H9 (cell line): Measurements from ENCODE around the gene PDE1C. TPM values are rescaled to one million over a fixed set of nuclear protein-coding genes. Genes with fewer than 3 reads are reported as not detected.

Experiments used
- DNase-seq: peaks from one replicate; pipeline ENCODE4 v3.0.0-alpha.2; 2017
- H2AFZ ChIP-seq: one replicate; pipeline ENCODE4 v1.6.1; 2013; ENCODE audit warnings: mild to moderate bottlenecking, low read length, control low read depth, moderate library complexity
- H2AK5ac ChIP-seq: 2 replicates; pipeline ENCODE4 v1.6.1; 2013; ENCODE audit warnings: low read length, control low read depth, mixed read lengths; ENCODE audit not compliant: insufficient read length
- H2BK120ac ChIP-seq: one replicate; pipeline ENCODE4 v1.6.1; 2013; ENCODE audit warnings: low read depth, mild to moderate bottlenecking, low read length, control low read depth, inconsistent platforms; ENCODE audit not compliant: poor library complexity, severe bottlenecking
- H2BK12ac ChIP-seq: 2 replicates; pipeline ENCODE4 v1.6.1; 2013; ENCODE audit warnings: low read length, control low read depth, mixed read lengths, low read depth; ENCODE audit not compliant: insufficient read length
- H2BK15ac ChIP-seq: 2 replicates; pipeline ENCODE4 v1.6.1; 2013; ENCODE audit warnings: low read depth, low read length, control low read depth
- H2BK20ac ChIP-seq: one replicate; pipeline ENCODE4 v1.6.1; 2013; ENCODE audit warnings: low read depth, mild to moderate bottlenecking, low read length, control low read depth, inconsistent platforms; ENCODE audit not compliant: poor library complexity, severe bottlenecking
- H2BK5ac ChIP-seq: 2 replicates; pipeline ENCODE4 v1.6.1; 2013; ENCODE audit warnings: low read length, control low read depth, mixed read lengths; ENCODE audit not compliant: insufficient read length
- H3K14ac ChIP-seq: 2 replicates; pipeline ENCODE4 v1.6.1; 2013; ENCODE audit warnings: low read length, control low read depth; ENCODE audit not compliant: insufficient read depth
- H3K18ac ChIP-seq: 2 replicates; pipeline ENCODE4 v1.6.1; 2013; ENCODE audit warnings: low read depth, mild to moderate bottlenecking, mixed read lengths, low read length, control low read depth; ENCODE audit not compliant: insufficient read length
- H3K23ac ChIP-seq: 2 replicates; pipeline ENCODE4 v1.6.1; 2013; ENCODE audit warnings: low read length, control low read depth, mixed read lengths, low read depth; ENCODE audit not compliant: insufficient read length
- H3K23me2 ChIP-seq: 2 replicates; pipeline ENCODE4 v1.6.1; 2013; ENCODE audit warnings: low read depth, mild to moderate bottlenecking, mixed read lengths, low read length, control low read depth; ENCODE audit not compliant: insufficient read length, poor library complexity, severe bottlenecking
- H3K27ac ChIP-seq: 2 replicates; pipeline ENCODE4 v1.5.1; 2013; ENCODE audit warnings: low read length, control low read depth, mixed read lengths, low read depth; ENCODE audit not compliant: insufficient read length
- H3K27me3 ChIP-seq: 2 replicates; pipeline ENCODE4 v1.6.1; 2013; ENCODE audit warnings: low read length, control low read depth, inconsistent platforms; ENCODE audit not compliant: insufficient read depth
- H3K4ac ChIP-seq: 2 replicates; pipeline ENCODE4 v1.6.1; 2013; ENCODE audit warnings: low read depth, mild to moderate bottlenecking, control low read depth, inconsistent platforms, low read length, moderate library complexity
- H3K4me1 ChIP-seq: 2 replicates; pipeline ENCODE4 v1.6.1; 2013; ENCODE audit warnings: low read length, control low read depth, inconsistent platforms; ENCODE audit not compliant: insufficient read depth
- H3K4me2 ChIP-seq: 2 replicates; pipeline ENCODE4 v1.6.1; 2013; ENCODE audit warnings: low read length, control low read depth, mixed read lengths; ENCODE audit not compliant: insufficient read length, insufficient read depth
- H3K56ac ChIP-seq: 2 replicates; pipeline ENCODE4 v1.6.1; 2013; ENCODE audit warnings: low read depth, mild to moderate bottlenecking, mixed read lengths, low read length, control low read depth; ENCODE audit not compliant: insufficient read length
- H3K79me1 ChIP-seq: 2 replicates; pipeline ENCODE4 v1.6.1; 2013; ENCODE audit warnings: low read depth, mild to moderate bottlenecking, moderate library complexity, low read length, control low read depth, inconsistent platforms; ENCODE audit not compliant: insufficient read depth, poor library complexity, severe bottlenecking
- H3K79me2 ChIP-seq: 2 replicates; pipeline ENCODE4 v1.6.1; 2013; ENCODE audit warnings: low read length, control low read depth, inconsistent platforms; ENCODE audit not compliant: insufficient read depth
- H3K9ac ChIP-seq: 2 replicates; pipeline ENCODE4 v1.6.1; 2013; ENCODE audit warnings: low read length, control low read depth, mixed read lengths; ENCODE audit not compliant: insufficient read length; ENCODE audit errors: extremely low read depth
- H3K9me3 ChIP-seq: one replicate; pipeline ENCODE4 v1.6.1; 2013; ENCODE audit warnings: low read depth, low read length, inconsistent platforms; ENCODE audit not compliant: control insufficient read depth
- H3T11ph ChIP-seq: one replicate; pipeline ENCODE4 v1.6.1; 2013; ENCODE audit warnings: mild to moderate bottlenecking, low read length, control low read depth, inconsistent platforms
- H4K20me1 ChIP-seq: one replicate; pipeline ENCODE4 v1.6.1; 2013; ENCODE audit not compliant: control insufficient read depth, insufficient read length, insufficient read depth
- H4K5ac ChIP-seq: 2 replicates; pipeline ENCODE4 v1.6.1; 2013; ENCODE audit warnings: low read depth, mild to moderate bottlenecking, mixed read lengths, low read length, control low read depth; ENCODE audit not compliant: insufficient read length
- H4K8ac ChIP-seq: replicated peaks from 2 replicates; pipeline ENCODE4 v1.6.1; 2013; ENCODE audit warnings: low read length, control low read depth, mixed read lengths, low read depth; ENCODE audit not compliant: insufficient read length
- H4K91ac ChIP-seq: 2 replicates; pipeline ENCODE4 v1.6.1; 2013; ENCODE audit warnings: low read depth, mild to moderate bottlenecking, moderate library complexity, mixed read lengths, low read length, control low read depth; ENCODE audit not compliant: insufficient read length
- H3K27ac Mint-ChIP-seq, 3 experiments: 2 replicates in 2 of 3; 3 replicates in 1 of 3; pipeline ENCODE4 v1.8.0; 2020 to 2021; ENCODE audit warnings: mixed read lengths in 3 of 3, mild to moderate bottlenecking in 1 of 3, moderate library complexity in 1 of 3
- H3K27me3 Mint-ChIP-seq: 2 replicates; pipeline ENCODE4 v1.8.0; 2021; ENCODE audit warnings: low read depth, mild to moderate bottlenecking, moderate library complexity, mixed read lengths
- H3K36me3 Mint-ChIP-seq, 3 experiments: 2 replicates in 2 of 3; 3 replicates in 1 of 3; pipeline ENCODE4 v1.8.0; 2020 to 2021; ENCODE audit warnings: low read depth in 3 of 3, mixed read lengths in 3 of 3; ENCODE audit not compliant: insufficient read depth in 1 of 3
- H3K4me1 Mint-ChIP-seq, 2 experiments: 2 replicates each; pipeline ENCODE4 v1.8.0; 2020; ENCODE audit warnings: mixed read lengths in 2 of 2
- H3K4me3 Mint-ChIP-seq, 2 experiments: 2 replicates in 1 of 2; 3 replicates in 1 of 2; pipeline ENCODE4 v1.8.0; 2020 to 2021; ENCODE audit warnings: mild to moderate bottlenecking in 2 of 2, mixed read lengths in 2 of 2, moderate library complexity in 1 of 2
- H3K9me3 Mint-ChIP-seq, 2 experiments: 2 replicates in 1 of 2; 3 replicates in 1 of 2; pipeline ENCODE4 v1.8.0; 2020; ENCODE audit warnings: mild to moderate bottlenecking in 2 of 2, mixed read lengths in 2 of 2, moderate library complexity in 1 of 2
- WGBS: extraction: QIAGEN DNeasy Blood & Tissue Kit; methylation state at CpG from one replicate; pipeline ENCODE4 v1.1.7; 2013; ENCODE audit warnings: missing lambda C conversion rate, low lambda C conversion rate, mixed read lengths; ENCODE audit not compliant: insufficient read length; ENCODE audit errors: extremely low coverage; 5-methylcytosine and 5-hydroxymethylcytosine counted together
- total RNA-seq: library from RNA; stranded (reverse); gene quantifications from 2 replicates; pipeline ENCODE4 v1.2.1, GENCODE V29; 2021
- TF ChIP-seq, protein P1 (sequence below): fragments of 200-600 bp; sonication (generic); conservative IDR thresholded peaks from 3 replicates; pipeline ENCODE4 v1.8.0; 2021; ENCODE audit warnings: antibody characterized with exemption, mild to moderate bottlenecking

The PDE1C gene
- total RNA-seq, 1 experiment from 2014 or later = 0.17 TPM

DNA sequence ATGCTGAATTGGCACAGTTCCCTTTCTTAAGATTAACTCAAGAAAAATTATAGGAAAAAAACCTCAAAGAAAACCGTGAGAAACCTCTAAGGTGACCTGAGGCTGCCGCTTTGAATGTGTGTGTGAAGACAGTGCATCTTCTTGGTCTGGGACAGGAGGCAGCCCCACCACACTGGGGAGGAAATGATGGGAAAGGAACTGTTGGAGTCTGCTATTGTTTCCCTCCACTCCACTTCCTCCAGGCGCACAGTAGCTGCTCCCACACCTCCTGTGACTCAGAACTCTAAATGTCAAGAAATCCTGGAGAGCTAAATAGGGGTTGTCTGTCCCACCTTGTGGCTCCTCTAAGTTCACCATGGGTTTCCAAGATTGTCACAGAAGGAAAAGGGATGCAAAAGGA lies 179.4 kb downstream of the PDE1C start:
- no peak for DNase-seq
- Histone ChIP-seq H2BK120ac (no peak overlapping the region), H3K27me3 (no peaks in the 10 kb centered on the region), H3K23ac (no peak overlapping the region), H3K9me3 (no peaks in the 10 kb centered on the region), H3K23me2 (no peaks in the 10 kb centered on the region), H3K4me2 (no peak overlapping the region), H3K79me1 (no peaks in the 10 kb centered on the region), H3K9ac (no peak overlapping the region), H3K4me1 (no peaks in the 10 kb centered on the region), H2AK5ac (no peak overlapping the region), H3K14ac (no peak overlapping the region), H3K79me2 (no peaks in the 10 kb centered on the region), H3K56ac (no peak overlapping the region), H4K91ac (no peak overlapping the region), H3T11ph (no peak overlapping the region), H4K5ac (no peak overlapping the region), H2BK20ac (no peak overlapping the region), H4K8ac (no peak overlapping the region), H3K18ac (no peak overlapping the region), H2BK5ac (no peak overlapping the region), H3K4ac (no peak overlapping the region), H3K27ac (no peak overlapping the region), H2BK12ac (no peak overlapping the region), H2BK15ac (no peak overlapping the region), H4K20me1 (no peaks in the 10 kb centered on the region), H2AFZ (no peak overlapping the region)
- TF ChIP-seq, protein P1, sequence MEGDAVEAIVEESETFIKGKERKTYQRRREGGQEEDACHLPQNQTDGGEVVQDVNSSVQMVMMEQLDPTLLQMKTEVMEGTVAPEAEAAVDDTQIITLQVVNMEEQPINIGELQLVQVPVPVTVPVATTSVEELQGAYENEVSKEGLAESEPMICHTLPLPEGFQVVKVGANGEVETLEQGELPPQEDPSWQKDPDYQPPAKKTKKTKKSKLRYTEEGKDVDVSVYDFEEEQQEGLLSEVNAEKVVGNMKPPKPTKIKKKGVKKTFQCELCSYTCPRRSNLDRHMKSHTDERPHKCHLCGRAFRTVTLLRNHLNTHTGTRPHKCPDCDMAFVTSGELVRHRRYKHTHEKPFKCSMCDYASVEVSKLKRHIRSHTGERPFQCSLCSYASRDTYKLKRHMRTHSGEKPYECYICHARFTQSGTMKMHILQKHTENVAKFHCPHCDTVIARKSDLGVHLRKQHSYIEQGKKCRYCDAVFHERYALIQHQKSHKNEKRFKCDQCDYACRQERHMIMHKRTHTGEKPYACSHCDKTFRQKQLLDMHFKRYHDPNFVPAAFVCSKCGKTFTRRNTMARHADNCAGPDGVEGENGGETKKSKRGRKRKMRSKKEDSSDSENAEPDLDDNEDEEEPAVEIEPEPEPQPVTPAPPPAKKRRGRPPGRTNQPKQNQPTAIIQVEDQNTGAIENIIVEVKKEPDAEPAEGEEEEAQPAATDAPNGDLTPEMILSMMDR = no peak
- H3K27ac Mint-ChIP-seq = no peak overlapping the region
- no CpG with 5 or more reads among the region's 3 CpGs for WGBS
- peaks cover 7 to 9% of the 10 kb centered on the region in 2 experiments for H3K4me1 Mint-ChIP-seq
- H3K4me3 Mint-ChIP-seq = no peak overlapping the region
- peaks cover 5% of the 10 kb centered on the region; the same call in 1 of the 2 replicates for H3K27me3 Mint-ChIP-seq
- 0 out of 7 replicates have a peak, but pooled peaks cover 0 to 3% (median 0%) of the 10 kb centered on the region in 3 experiments for H3K36me3 Mint-ChIP-seq
- H3K9me3 Mint-ChIP-seq = peaks cover 3 to 6% of the 10 kb centered on the region in 2 experiments; a peak in 2 of 5 replicates
